Activated CD8-positive, alpha-beta memory T cell treated with anti-CD3 and anti-CD28 coated beads, Interleukin-2, amount 50 U/mL, for 1 hour (primary cell): ENCODE data around the gene MLH1.
A peak's percentile ranks its signal among the peaks of the same experiment; 100 is the strongest.

Experiments
- DNase-seq: peaks from one replicate; pipeline ENCODE4 v3.0.0-alpha.2; 2020; ENCODE audit errors: extremely low read depth

Gene MLH1

GRCh38 chr3:36973139-36973538, 20.2 kb upstream of the MLH1 start:
- no peak for DNase-seq

- DNase-seq: no peak
These were observed 12.3 kb upstream of the MLH1 start for GRCh38 chr3:36981006-36981405.

- no peak for DNase-seq
These were observed 5.0 kb upstream of the MLH1 start for GRCh38 chr3:36988356-36988755.

GRCh38 chr3:36989005-36989404, 4.3 kb upstream of the MLH1 start:
- no peak for DNase-seq

- DNase-seq: no peak
These were observed 3.8 kb upstream of the MLH1 start for GRCh38 chr3:36989568-36989967.

GRCh38 chr3:36991147-36991546, 2.2 kb upstream of the MLH1 start:
- DNase-seq: no peak

- no peak for DNase-seq
These were observed 1.2 kb upstream of the MLH1 start for GRCh38 chr3:36991923-36992805.

GRCh38 chr3:36992806-36993325, 452 bp upstream of the MLH1 start, which contains the start of gene EPM2AIP1:
EPM2AIP1 (minus strand) TSS chr3:36993131; CDS start chr3:36993077, 54 bp downstream.
- peak; percentile 97 for DNase-seq

- no peak for DNase-seq
These were observed 21.3 kb downstream of the MLH1 start for GRCh38 chr3:37014620-37015019.

- no peak for DNase-seq
These were observed 22.3 kb downstream of the MLH1 start for GRCh38 chr3:37015642-37016041.

GRCh38 chr3:37016903-37017302, 23.6 kb downstream of the MLH1 start:
- no peak for DNase-seq

GRCh38 chr3:37017683-37018082, 24.4 kb downstream of the MLH1 start:
- no peak for DNase-seq

- DNase-seq: no peak
These were observed 30.8 kb downstream of the MLH1 start for GRCh38 chr3:37024092-37024491.

GRCh38 chr3:37024820-37025405, 31.6 kb downstream of the MLH1 start:
- no peak for DNase-seq

GRCh38 chr3:37025561-37026335, 32.4 kb downstream of the MLH1 start:
- DNase-seq: no peak

GRCh38 chr3:37026851-37027250, 33.5 kb downstream of the MLH1 start:
- no peak for DNase-seq

- no peak for DNase-seq
These were observed 35.0 kb downstream of the MLH1 start for GRCh38 chr3:37028329-37028728.

GRCh38 chr3:37029111-37029510, 35.8 kb downstream of the MLH1 start:
- DNase-seq: no peak

- no peak for DNase-seq
These were observed 36.3 kb downstream of the MLH1 start for GRCh38 chr3:37029516-37030163.

GRCh38 chr3:37030588-37030987, 37.3 kb downstream of the MLH1 start:
- DNase-seq: no peak

GRCh38 chr3:37031096-37031682, 37.9 kb downstream of the MLH1 start:
- no peak for DNase-seq
